Urothelium cell line (cell line): ENCODE results near the gene DLG3.

Experiments
- DNase-seq: peaks from one replicate; pipeline ENCODE4 v3.0.0; 2011; ENCODE audit warnings: low spot score, mixed read lengths
- FAIRE-seq: peaks from 2 replicates; lab custom pipeline; 2011; peaks lifted over from hg19 to GRCh38; lab: Jason Lieb, UNC

The DLG3 gene

GRCh38 chrX:70476166-70476933, 31.7 kb downstream of the DLG3 start:
- FAIRE-seq (no peak), DNase-seq (no peak)

DNA sequence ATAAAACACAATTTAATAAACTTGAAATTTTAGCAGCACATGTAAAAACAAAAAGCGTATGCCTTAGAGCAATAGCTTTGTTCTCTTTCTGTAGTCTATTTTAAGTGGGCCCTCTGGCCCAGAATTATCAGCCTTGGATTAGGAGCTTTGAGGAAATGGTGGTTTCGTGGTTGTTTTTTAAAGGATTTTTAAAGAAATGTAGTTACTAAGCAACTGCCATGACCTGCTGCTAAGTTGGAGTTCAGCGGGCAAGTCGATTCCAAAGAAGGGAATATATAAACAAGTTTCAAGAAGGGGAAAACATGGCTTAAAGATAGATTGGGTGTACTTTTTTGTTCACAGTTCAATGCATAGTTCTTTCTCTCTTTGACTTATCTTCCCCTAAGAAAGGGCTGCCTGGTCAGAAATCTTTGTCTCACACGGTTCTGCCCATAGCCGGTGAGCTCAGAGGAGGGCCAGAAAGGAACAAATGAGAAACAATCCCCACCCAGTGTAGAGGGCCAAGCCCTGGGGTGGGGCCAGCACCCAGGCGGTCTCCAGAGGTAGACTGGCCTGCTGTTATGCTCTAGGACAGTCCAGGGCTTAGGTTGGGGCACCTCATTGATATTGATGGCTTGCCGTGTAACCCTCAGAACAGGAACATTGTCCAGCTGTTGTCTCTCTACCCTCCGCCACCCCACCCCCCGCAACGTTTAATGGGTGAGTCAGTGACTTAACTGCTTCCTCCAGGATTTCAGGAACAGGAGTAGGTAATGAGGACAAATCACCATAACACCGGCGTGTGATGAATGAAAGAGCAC, 32.5 kb downstream of the DLG3 start:
- FAIRE-seq (no peak), DNase-seq (peak; percentile 48)

DNA sequence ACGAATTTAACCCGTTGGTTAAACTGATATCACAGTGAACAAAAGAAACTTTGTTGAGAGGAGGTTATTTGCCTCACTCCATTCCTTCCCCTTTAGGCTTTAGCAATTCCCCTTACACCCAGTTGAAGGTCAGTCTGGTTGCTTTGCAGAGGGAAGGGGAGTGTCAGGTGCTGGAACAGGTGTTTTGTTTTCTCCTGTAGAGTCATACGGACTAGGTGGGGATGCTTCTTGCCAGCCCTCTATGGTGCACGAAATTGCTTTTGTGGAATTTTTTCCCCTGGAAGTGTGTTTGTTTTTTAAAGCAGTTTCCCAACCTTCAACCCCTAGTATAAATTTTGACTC, 33.1 kb downstream of the DLG3 start:
- DNase-seq (no peak), FAIRE-seq (no peak)

GRCh38 chrX:70478526-70479245, 34.1 kb downstream of the DLG3 start:
- FAIRE-seq: no peak
- DNase-seq: no peak

DNA sequence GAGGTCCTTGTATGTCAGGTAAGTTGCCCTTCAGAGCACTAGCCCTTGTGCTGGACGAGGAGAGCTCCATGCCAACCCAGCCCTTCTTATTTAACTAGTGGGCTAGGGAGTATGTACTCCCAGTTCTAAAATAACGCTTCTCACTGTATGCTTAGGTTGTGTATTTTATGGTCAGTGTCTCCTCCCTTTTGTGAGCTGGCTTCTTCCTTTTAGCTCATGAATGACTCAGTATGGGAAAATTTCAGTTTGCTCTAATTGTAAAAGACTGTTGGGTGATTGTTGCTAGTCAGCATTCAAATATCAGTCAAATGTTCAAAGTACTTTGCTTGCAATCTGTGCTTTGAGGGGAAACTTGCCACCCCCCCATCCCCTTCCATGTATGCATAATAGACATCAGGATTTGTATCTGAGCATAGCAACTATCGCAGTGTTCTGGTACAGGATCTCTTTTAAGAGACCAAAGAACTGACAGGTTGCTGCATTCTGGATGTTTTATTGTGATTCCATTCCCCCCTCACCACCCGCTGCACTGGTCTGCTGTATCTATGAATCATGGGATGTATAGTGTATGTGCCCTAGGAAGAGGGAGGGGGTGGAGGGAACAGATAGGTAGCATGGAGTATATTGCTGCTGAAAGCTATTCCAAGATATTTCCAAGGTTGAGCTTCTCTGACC, 34.7 kb downstream of the DLG3 start:
- DNase-seq: peak; percentile 32
- FAIRE-seq: no peak

DNA sequence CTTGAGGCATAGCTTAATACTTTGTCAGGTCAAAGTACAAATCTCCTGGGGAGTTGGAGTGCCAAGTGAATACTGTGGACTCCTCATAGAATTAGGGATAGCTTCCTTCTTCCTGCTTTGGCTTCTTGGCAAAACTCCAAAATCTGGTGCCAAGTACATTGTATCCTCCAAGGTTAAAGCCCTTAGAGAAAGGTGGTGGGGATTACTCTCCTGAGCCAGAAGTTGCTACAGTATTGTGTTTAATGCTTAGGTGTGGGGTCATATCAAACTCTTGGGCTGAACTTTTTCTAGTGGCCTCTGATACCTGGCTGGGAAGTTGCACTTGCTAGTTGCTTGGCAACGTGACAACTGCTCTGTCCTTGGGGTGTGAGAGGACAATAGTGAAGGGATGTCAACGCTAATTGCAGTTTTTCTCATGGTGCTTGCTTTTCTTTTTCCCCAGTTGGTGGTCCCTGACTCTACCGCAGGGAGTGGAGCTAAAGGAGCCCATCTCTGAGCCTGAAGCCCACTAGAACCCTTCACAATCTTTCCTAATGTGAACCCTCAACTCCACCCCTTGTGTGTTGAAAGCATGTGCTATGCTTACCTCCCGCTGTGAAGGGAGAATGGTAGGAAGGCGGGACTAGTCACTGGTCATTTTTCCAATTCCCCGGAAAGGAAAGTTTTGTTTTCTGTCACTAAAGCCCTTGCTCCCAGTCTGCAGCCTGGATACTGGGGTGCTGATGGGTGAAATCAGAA, 35.5 kb downstream of the DLG3 start:
- FAIRE-seq: no peak

GRCh38 chrX:70480660-70481018, 36.0 kb downstream of the DLG3 start:
- DNase-seq: no peak

More for the DNA sequence above, 35.5 kb downstream of the DLG3 start:
- no peak for DNase-seq

DNA sequence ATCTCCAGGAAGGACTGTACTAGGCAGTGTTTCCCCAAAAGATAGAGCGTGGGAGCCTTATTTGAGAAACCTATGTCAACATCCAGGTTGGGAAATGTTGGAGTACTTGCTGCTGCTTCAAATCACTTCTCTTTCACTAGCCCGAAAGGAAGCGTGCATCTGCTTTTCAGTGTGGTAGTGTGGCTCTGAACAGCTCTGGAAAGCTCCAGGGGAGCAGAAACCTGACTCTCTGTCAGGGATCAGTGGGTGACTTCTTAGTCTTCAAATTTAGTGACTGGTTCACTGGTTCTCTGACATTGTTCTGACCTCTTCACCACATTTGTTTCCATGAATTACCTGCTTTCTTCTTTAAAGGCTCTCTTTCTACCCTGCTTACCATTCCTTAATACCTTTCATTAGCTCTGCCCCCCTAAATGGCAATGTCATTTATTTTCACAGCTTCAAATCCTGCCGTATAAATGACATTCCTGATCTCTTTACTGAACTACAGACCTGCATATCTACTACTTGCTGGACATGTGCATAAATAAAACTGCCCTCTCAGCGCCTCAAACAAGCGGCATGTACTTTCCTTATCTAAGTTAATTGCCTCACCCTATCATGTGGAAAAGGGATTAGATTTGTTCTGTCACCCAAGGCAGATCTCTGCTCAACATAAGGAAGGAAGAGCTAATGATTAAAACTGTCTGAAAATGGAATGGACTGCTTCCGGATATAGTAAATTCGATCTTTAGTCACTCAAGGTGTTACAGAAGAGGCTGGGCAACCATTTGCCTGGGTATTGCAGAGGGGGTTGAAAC, 37.0 kb downstream of the DLG3 start:
- FAIRE-seq: no peak
- DNase-seq: no peak

More at GRCh38 chrX:70480660-70481018, 36.0 kb downstream of the DLG3 start:
- no peak for FAIRE-seq

DNA sequence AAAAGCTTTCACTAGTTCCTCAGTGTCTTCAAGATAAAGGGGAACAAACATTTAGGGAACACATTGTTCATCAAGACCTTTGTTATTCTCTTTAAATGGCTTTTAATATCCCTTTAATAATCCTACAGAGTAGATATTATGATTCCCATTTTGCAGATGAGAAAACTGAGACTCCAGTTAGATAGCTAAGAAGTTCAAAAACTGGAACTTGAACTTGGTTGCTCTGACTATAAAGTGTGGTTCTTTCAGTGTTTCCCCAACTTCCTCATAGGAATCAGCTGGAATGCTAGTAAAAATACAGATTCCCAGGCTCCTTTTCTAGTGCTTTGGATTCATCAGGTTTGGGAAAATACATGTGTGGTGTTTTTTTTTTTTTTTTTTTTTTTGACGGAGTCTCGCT, 37.7 kb downstream of the DLG3 start:
- FAIRE-seq: no peak
- no peak for DNase-seq

GRCh38 chrX:70485466-70485865, 40.8 kb downstream of the DLG3 start:
- FAIRE-seq (no peak), DNase-seq (no peak)

GRCh38 chrX:70488856-70489255, 44.2 kb downstream of the DLG3 start:
- DNase-seq (no peak), FAIRE-seq (no peak)

DNA sequence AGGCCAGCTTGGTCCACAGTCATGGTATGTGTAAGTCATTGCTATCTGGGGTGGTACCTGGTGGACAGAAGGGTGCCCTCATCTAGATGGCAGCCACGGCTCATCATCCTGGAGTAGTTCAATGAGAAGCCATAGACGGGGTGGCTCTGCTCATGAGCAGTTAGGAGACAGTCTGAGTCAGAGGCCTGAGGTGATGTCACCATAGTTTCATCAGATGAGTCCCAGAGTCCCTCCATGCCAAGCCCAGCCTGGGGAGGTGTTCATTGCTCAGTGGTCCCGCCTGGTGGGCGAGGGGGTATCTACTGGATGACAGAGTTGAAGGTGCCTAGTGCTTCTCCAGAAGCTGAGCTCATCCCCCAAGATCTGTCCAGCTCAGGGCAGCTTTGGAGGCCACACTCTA, 49.8 kb downstream of the DLG3 start:
- no peak for DNase-seq
- FAIRE-seq: no peak

GRCh38 chrX:70496491-70496890, 51.9 kb downstream of the DLG3 start:
- no peak for DNase-seq
- no peak for FAIRE-seq

DNA sequence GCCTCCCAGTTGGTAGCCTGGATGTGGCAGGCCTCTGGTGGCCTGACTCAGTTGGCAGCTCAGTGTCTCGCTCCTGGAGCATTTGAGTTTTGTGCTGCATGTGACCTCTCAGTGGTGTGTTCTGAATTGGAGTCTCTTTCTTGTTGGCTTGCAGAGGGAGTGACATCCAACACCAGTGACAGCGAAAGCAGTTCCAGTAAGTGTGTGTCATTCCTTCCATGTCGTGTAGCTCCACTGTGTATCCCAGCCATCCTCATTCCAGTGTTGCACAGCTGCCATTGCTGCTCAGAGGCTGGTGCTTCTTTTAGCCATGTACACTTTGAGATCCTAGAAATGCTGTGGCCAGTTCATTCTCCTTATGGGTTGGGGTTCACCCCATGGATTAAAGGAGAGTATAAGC, 52.4 kb downstream of the DLG3 start:
- DNase-seq (no peak), FAIRE-seq (no peak)

GRCh38 chrX:70498129-70498528, 53.5 kb downstream of the DLG3 start:
- no peak for DNase-seq
- FAIRE-seq: no peak

DNA sequence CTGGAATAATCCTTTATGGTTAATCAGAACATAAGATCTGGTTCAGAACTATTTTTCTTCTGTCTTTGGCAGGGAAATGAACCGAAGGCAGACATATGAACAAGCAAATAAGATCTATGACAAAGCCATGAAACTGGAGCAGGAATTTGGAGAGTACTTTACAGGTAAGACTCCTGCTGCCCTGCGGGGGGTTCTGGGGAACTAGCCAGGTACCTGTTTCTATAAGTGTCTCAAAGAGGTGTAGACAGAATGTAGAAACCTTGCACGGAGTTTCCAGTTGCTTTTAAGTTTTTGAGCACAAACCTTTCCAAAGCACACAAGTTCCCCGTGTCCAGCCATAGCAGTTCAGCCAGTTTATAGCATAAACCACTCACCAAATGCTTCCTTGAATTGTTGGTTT, 56.2 kb downstream of the DLG3 start:
- FAIRE-seq (no peak), DNase-seq (no peak)

- FAIRE-seq: no peak
- DNase-seq: no peak
Measured at GRCh38 chrX:70504772-70505450, 60.3 kb downstream of the DLG3 start.

- FAIRE-seq: no peak
Measured at GRCh38 chrX:70505451-70505841, 60.8 kb downstream of the DLG3 start.

GRCh38 chrX:70508296-70508911, 63.8 kb downstream of the DLG3 start:
- FAIRE-seq (no peak), DNase-seq (no peak)

More at GRCh38 chrX:70505451-70505841, 60.8 kb downstream of the DLG3 start:
- no peak for DNase-seq
